ENCODE results near the gene ZBTB7C.

ZBTB7C gene

DNA sequence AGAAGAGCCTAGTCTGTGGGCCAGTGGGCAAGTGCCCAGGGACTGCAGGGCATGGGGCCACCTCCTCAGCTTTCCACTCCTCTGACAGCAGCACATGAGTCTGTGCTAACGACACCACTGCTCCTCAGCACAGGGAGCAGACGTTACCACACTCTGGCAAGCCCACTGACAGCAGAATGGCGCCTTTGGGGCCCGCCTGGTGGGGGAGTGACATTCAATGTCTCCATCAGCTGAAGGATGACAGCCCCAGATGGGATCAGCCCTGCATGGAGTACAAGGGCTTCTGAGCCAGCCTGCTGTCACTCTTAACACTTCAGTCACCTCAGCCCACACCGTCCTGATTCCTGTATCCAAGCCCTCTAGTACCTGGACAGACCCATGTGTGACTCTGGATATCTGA lies 329.3 kb downstream of the ZBTB7C start:
- no peak for TF ChIP-seq TAF1 (IDR thresholded peaks at IDR 0.05; ENCODE audit: borderline replicate concordance, insufficient read depth, low read length)
- no peak for TF ChIP-seq FOXP2 (optimal IDR thresholded peaks at IDR 0.05; ENCODE audit: borderline replicate concordance, extremely low read depth, extremely low read length, insufficient read depth)
- TF ChIP-seq, protein P1, sequence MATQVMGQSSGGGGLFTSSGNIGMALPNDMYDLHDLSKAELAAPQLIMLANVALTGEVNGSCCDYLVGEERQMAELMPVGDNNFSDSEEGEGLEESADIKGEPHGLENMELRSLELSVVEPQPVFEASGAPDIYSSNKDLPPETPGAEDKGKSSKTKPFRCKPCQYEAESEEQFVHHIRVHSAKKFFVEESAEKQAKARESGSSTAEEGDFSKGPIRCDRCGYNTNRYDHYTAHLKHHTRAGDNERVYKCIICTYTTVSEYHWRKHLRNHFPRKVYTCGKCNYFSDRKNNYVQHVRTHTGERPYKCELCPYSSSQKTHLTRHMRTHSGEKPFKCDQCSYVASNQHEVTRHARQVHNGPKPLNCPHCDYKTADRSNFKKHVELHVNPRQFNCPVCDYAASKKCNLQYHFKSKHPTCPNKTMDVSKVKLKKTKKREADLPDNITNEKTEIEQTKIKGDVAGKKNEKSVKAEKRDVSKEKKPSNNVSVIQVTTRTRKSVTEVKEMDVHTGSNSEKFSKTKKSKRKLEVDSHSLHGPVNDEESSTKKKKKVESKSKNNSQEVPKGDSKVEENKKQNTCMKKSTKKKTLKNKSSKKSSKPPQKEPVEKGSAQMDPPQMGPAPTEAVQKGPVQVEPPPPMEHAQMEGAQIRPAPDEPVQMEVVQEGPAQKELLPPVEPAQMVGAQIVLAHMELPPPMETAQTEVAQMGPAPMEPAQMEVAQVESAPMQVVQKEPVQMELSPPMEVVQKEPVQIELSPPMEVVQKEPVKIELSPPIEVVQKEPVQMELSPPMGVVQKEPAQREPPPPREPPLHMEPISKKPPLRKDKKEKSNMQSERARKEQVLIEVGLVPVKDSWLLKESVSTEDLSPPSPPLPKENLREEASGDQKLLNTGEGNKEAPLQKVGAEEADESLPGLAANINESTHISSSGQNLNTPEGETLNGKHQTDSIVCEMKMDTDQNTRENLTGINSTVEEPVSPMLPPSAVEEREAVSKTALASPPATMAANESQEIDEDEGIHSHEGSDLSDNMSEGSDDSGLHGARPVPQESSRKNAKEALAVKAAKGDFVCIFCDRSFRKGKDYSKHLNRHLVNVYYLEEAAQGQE (IDR thresholded peaks at IDR 0.05; ENCODE audit: insufficient read depth in 1 of 2, low read depth in 2 of 2, low read length in 2 of 2) = no peak
- TF ChIP-seq POLR2AphosphoS5 (IDR thresholded peaks at IDR 0.05; ENCODE audit: low read depth, low read length) = no peak
- TF ChIP-seq SIN3A (IDR thresholded peaks at IDR 0.05; ENCODE audit: borderline replicate concordance, insufficient read depth, low read length) = no peak

DNA sequence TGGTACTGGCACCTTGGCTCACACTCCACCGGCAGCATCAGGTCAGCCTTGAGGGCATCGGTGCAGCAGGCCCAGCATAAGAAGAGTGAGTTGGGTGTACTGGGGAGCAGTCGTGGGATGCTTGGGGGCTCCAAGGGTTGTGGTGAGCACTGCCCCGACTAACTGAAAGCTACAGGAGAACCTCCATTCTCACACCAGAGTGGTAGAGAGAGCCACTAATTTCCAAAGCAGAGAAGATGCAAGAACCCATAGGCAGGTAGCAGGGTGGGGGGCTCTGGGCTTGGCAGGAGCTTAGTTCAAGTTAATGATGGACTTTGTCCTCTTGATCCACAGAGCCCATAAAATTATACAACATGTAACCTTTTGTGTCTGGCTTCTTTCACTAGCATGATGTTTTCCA lies 330.7 kb downstream of the ZBTB7C start:
- no peak for TF ChIP-seq SIN3A (IDR thresholded peaks at IDR 0.05; ENCODE audit: borderline replicate concordance, insufficient read depth, low read length)
- no peak for TF ChIP-seq TAF1 (IDR thresholded peaks at IDR 0.05; ENCODE audit: borderline replicate concordance, insufficient read depth, low read length)
- no peak for TF ChIP-seq FOXP2 (optimal IDR thresholded peaks at IDR 0.05; ENCODE audit: borderline replicate concordance, extremely low read depth, extremely low read length, insufficient read depth)
- TF ChIP-seq, protein P1 (IDR thresholded peaks at IDR 0.05; ENCODE audit: insufficient read depth in 1 of 2, low read depth in 2 of 2, low read length in 2 of 2) = no peak
- TF ChIP-seq POLR2AphosphoS5 (IDR thresholded peaks at IDR 0.05; ENCODE audit: low read depth, low read length) = no peak

DNA sequence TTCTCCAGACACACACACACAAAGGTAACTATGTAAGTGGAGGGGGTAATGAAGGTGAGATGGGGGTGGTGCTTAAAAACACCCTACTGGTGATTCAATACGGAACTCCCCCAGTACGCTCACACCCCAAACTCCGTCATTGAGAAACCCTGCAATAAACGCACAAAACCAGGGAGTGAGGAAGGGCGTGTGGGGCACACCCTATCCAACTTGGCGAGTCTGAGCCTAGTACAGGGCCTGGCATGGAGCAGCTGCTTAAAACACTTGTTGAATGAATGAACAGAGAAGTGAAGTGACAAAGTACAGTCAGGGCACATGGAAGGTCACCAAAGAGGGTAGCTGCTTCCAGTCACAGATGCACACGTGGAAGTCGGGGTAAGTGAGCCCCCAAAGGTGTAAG lies 331.9 kb downstream of the ZBTB7C start:
- no peak for TF ChIP-seq TAF1 (IDR thresholded peaks at IDR 0.05; ENCODE audit: borderline replicate concordance, insufficient read depth, low read length)
- no peak for TF ChIP-seq FOXP2 (optimal IDR thresholded peaks at IDR 0.05; ENCODE audit: borderline replicate concordance, extremely low read depth, extremely low read length, insufficient read depth)
- TF ChIP-seq, protein P1 (IDR thresholded peaks at IDR 0.05; ENCODE audit: insufficient read depth in 1 of 2, low read depth in 2 of 2, low read length in 2 of 2) = no peak
- no peak for TF ChIP-seq SIN3A (IDR thresholded peaks at IDR 0.05; ENCODE audit: borderline replicate concordance, insufficient read depth, low read length)
- TF ChIP-seq POLR2AphosphoS5 (IDR thresholded peaks at IDR 0.05; ENCODE audit: low read depth, low read length) = no peak

DNA sequence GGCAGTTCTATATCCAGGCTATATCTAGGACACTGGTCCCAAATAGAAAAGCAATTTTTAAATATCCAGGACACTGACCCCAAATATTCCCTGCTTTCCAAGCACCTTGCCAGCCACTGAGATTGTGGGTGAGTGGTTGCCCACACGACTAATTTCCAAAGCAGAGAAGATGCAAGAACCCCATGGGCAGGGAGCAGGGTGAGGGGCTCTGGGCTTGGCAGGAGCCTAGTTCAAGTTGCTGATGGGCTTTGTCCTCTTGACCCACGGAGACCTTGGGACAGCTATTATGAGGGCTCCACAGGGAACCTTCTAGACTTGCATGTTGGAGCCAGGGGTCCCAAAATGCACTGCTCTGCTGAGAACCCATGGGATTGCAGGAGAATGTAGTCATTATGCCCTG lies 332.7 kb downstream of the ZBTB7C start:
- TF ChIP-seq, protein P1 (IDR thresholded peaks at IDR 0.05; ENCODE audit: insufficient read depth in 1 of 2, low read depth in 2 of 2, low read length in 2 of 2) = no peak
- TF ChIP-seq POLR2AphosphoS5 (IDR thresholded peaks at IDR 0.05; ENCODE audit: low read depth, low read length) (no peak), SIN3A (IDR thresholded peaks at IDR 0.05; ENCODE audit: borderline replicate concordance, insufficient read depth, low read length) (no peak), FOXP2 (optimal IDR thresholded peaks at IDR 0.05; ENCODE audit: borderline replicate concordance, extremely low read depth, extremely low read length, insufficient read depth) (no peak), TAF1 (IDR thresholded peaks at IDR 0.05; ENCODE audit: borderline replicate concordance, insufficient read depth, low read length) (no peak)

DNA sequence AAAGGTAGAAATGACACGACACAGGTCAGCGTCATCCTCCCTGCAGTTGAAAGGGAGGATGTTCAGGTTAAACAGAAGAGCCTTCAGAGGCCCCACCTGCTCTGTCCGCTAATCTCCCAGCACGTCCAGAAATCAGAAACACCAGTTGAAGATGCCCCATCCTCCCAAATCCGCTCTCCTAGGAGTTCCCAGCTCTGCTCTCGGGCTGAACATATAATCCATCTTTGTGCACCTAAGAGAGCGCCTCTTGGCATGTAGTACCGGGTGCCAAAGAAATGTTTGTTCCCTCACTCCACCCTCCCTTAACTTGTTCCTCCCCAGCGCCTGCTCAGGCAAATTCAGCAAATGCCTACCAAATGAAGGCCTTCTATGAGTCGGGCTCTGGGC lies 333.5 kb downstream of the ZBTB7C start:
- no peak for TF ChIP-seq TAF1 (IDR thresholded peaks at IDR 0.05; ENCODE audit: borderline replicate concordance, insufficient read depth, low read length)
- no peak for TF ChIP-seq SIN3A (IDR thresholded peaks at IDR 0.05; ENCODE audit: borderline replicate concordance, insufficient read depth, low read length)
- no peak for TF ChIP-seq FOXP2 (optimal IDR thresholded peaks at IDR 0.05; ENCODE audit: borderline replicate concordance, extremely low read depth, extremely low read length, insufficient read depth)
- TF ChIP-seq, protein P1 (IDR thresholded peaks at IDR 0.05; ENCODE audit: insufficient read depth in 1 of 2, low read depth in 2 of 2, low read length in 2 of 2) = no peak
- no peak for TF ChIP-seq POLR2AphosphoS5 (IDR thresholded peaks at IDR 0.05; ENCODE audit: low read depth, low read length)
